Lower leg skin (tissue), 3 donors: ENCODE data around the gene MRPL58.

Experiments
- CTCF ChIP-seq, 3 donors: fragments of 450-650 bp; IDR thresholded peaks; one replicate each; pipeline ENCODE4 v1.5.1; 2016; ENCODE audit warnings: antibody characterized with exemption in 3 of 3, mild to moderate bottlenecking in 3 of 3, moderate library complexity in 2 of 3
- POLR2A ChIP-seq, 2 donors: fragments of 450-650 bp; IDR thresholded peaks; one replicate each; pipeline ENCODE4 v1.6.1; 2016 to 2017; ENCODE audit warnings: antibody characterized with exemption in 2 of 2, mild to moderate bottlenecking in 1 of 2, moderate library complexity in 1 of 2

- TF ChIP-seq CTCF (IDR thresholded peaks at IDR 0.05): no peak
- TF ChIP-seq POLR2A (IDR thresholded peaks at IDR 0.05): no peak
Observed at GRCh38 chr17:75005291-75005690, 7.2 kb upstream of the MRPL58 start.
